Mesenteric fat pad (tissue), 1 donor: ENCODE data around the gene RBM24. TPM values are rescaled to one million over a fixed set of nuclear protein-coding genes. Genes with fewer than 3 reads are reported as not detected.

ENCODE experiments used
- DNase-seq: peaks from one replicate; pipeline ENCODE4 v3.0.0-alpha.2; 2020; ENCODE audit warnings: low spot score
- long read RNA-seq: library from polyadenylated mRNA; unstranded; transcript quantifications from one replicate; pipeline ENCODE4 v2.0.0, GENCODE V29; 2020
- total RNA-seq: library from RNA; stranded (reverse); fragmentation: NEBNext Ultra II Directional; extraction: Animal tissue kit (Norgen Biotek cat#: 25700); gene quantifications from one replicate; pipeline ENCODE4 v1.2.1, GENCODE V29; 2021
- donor health status: DM: yes; HTN: yes; CAD: no.

The RBM24 gene
- 1.3 TPM for total RNA-seq
- long read RNA-seq: 0 reads

- no peak for DNase-seq
Observed at GRCh38 chr6:17281100-17281496, at the start of gene RBM24. RBM24 (plus strand) TSS chr6:17281361; CDS start chr6:17281582, 221 bp downstream.

- no peak for DNase-seq
Observed at GRCh38 chr6:17233531-17233930, 47.6 kb upstream of the RBM24 start.

- no peak for DNase-seq
Observed at GRCh38 chr6:17237246-17237645, 43.9 kb upstream of the RBM24 start.

GRCh38 chr6:17239260-17239659 is 41.9 kb upstream of the RBM24 start:
- no peak for DNase-seq

- DNase-seq: no peak
Observed at GRCh38 chr6:17240803-17241500, 40.2 kb upstream of the RBM24 start.

GRCh38 chr6:17242087-17242486 is 39.1 kb upstream of the RBM24 start:
- DNase-seq: no peak

GRCh38 chr6:17250237-17250636 is 30.9 kb upstream of the RBM24 start:
- DNase-seq: no peak

- DNase-seq: no peak
Observed at GRCh38 chr6:17251953-17252352, 29.2 kb upstream of the RBM24 start.

GRCh38 chr6:17258749-17259148 is 22.4 kb upstream of the RBM24 start:
- no peak for DNase-seq

GRCh38 chr6:17265570-17265969 is 15.6 kb upstream of the RBM24 start:
- DNase-seq: no peak

GRCh38 chr6:17267566-17267965 is 13.6 kb upstream of the RBM24 start:
- no peak for DNase-seq

GRCh38 chr6:17268114-17268513 is 13.0 kb upstream of the RBM24 start:
- DNase-seq: no peak

- DNase-seq: no peak
Observed at GRCh38 chr6:17269840-17270239, 11.3 kb upstream of the RBM24 start.

- no peak for DNase-seq
Observed at GRCh38 chr6:17271628-17272027, 9.5 kb upstream of the RBM24 start.

- no peak for DNase-seq
Observed at GRCh38 chr6:17276766-17277165, 4.4 kb upstream of the RBM24 start.

GRCh38 chr6:17277256-17277655 is 3.9 kb upstream of the RBM24 start:
- DNase-seq: no peak

- DNase-seq: no peak
Observed at GRCh38 chr6:17278289-17279063, 2.7 kb upstream of the RBM24 start.

GRCh38 chr6:17280138-17280537 is 1.0 kb upstream of the RBM24 start:
- DNase-seq: no peak

GRCh38 chr6:17280552-17281090 is 540 bp upstream of the RBM24 start:
- no peak for DNase-seq

- DNase-seq: no peak
Observed at GRCh38 chr6:17281497-17282481, 628 bp downstream of the RBM24 start.

- no peak for DNase-seq
Observed at GRCh38 chr6:17283074-17283473, 1.9 kb downstream of the RBM24 start.
